Endothelial cell of umbilical vein (primary cell): ENCODE measurements around the gene ITGB3.

ENCODE experiments used
- POLR2A ChIP-seq: IDR thresholded peaks from 2 replicates; pipeline ENCODE4 v1.6.1; 2012; ENCODE audit warnings: low read depth, mild to moderate bottlenecking, control low read depth, low read length
- TF ChIP-seq, protein P1 (sequence below), 2 donors: IDR thresholded peaks; 1 replicate in 1 of 2; 2 replicates in 1 of 2; pipeline ENCODE4 v1.5.1; 2011; ENCODE audit warnings: low read length in 2 of 2, mild to moderate bottlenecking in 2 of 2, moderate library complexity in 2 of 2, control low read depth in 1 of 2, inconsistent platforms in 1 of 2, low read depth in 1 of 2; ENCODE audit not compliant: insufficient read depth in 1 of 2; ENCODE audit errors: extremely low read depth in 1 of 2

DNA sequence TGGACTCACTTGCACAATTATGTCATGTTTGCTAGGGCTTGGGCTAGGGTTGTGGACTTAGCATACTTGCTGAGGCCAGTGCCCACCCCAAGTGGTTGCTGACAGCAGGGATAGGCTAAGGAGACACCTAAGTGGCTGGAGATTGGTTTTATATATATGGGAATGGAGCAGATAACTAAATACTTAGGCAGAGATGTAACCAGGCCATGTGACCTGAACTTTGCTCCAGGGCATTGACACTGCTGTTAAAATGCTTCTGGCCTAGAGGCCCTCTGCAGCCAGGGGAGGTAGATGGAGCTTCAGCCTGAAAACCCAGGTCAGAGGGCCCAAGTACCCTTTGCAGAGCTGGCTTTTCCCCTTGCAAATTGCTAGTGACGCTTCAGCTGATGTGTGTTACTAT lies 1.4 kb upstream of the ITGB3 start:
- no peak for TF ChIP-seq POLR2A
- TF ChIP-seq, protein P1, sequence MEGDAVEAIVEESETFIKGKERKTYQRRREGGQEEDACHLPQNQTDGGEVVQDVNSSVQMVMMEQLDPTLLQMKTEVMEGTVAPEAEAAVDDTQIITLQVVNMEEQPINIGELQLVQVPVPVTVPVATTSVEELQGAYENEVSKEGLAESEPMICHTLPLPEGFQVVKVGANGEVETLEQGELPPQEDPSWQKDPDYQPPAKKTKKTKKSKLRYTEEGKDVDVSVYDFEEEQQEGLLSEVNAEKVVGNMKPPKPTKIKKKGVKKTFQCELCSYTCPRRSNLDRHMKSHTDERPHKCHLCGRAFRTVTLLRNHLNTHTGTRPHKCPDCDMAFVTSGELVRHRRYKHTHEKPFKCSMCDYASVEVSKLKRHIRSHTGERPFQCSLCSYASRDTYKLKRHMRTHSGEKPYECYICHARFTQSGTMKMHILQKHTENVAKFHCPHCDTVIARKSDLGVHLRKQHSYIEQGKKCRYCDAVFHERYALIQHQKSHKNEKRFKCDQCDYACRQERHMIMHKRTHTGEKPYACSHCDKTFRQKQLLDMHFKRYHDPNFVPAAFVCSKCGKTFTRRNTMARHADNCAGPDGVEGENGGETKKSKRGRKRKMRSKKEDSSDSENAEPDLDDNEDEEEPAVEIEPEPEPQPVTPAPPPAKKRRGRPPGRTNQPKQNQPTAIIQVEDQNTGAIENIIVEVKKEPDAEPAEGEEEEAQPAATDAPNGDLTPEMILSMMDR (IDR thresholded peaks at IDR 0.05; ENCODE audit: extremely low read depth in 1 of 2, insufficient read depth in 1 of 2, low read depth in 1 of 2, low read length in 2 of 2) = no peak
